SH-SY5Y (cell line): ENCODE results near the gene ZNF358.

Experiments
- GATA2 ChIP-seq: IDR thresholded peaks from 2 replicates; pipeline ENCODE4 v1.6.1; 2011; ENCODE audit warnings: mild to moderate bottlenecking, low read depth, low read length
- GATA3 ChIP-seq: IDR thresholded peaks from 2 replicates; pipeline ENCODE4 v1.6.1; 2011; ENCODE audit warnings: low read depth, mild to moderate bottlenecking, low read length, moderate library complexity

GRCh38 chr19:7507884-7508283 is 8.0 kb upstream of the ZNF358 start:
- TF ChIP-seq GATA2 (no peak), GATA3 (no peak)
